H9 (cell line): ENCODE results near the gene SSTR1. TPM values are rescaled to one million over a fixed set of nuclear protein-coding genes. Genes with fewer than 3 reads are reported as not detected.
A peak's percentile ranks its signal among the peaks of the same experiment; 100 is the strongest.
"Not testable (repeated sequence)": the region's sequence is repeated elsewhere in the genome, so short reads cannot be mapped to it uniquely, and the experiment has no call there.

Experiments
- DNase-seq: peaks from one replicate; pipeline ENCODE4 v3.0.0-alpha.2; 2017
- H2AFZ ChIP-seq: one replicate; pipeline ENCODE4 v1.6.1; 2013; ENCODE audit warnings: mild to moderate bottlenecking, low read length, control low read depth, moderate library complexity
- H2AK5ac ChIP-seq: 2 replicates; pipeline ENCODE4 v1.6.1; 2013; ENCODE audit warnings: low read length, control low read depth, mixed read lengths; ENCODE audit not compliant: insufficient read length
- H2BK120ac ChIP-seq: one replicate; pipeline ENCODE4 v1.6.1; 2013; ENCODE audit warnings: low read depth, mild to moderate bottlenecking, low read length, control low read depth, inconsistent platforms; ENCODE audit not compliant: poor library complexity, severe bottlenecking
- H2BK12ac ChIP-seq: 2 replicates; pipeline ENCODE4 v1.6.1; 2013; ENCODE audit warnings: low read length, control low read depth, mixed read lengths, low read depth; ENCODE audit not compliant: insufficient read length
- H2BK15ac ChIP-seq: 2 replicates; pipeline ENCODE4 v1.6.1; 2013; ENCODE audit warnings: low read depth, low read length, control low read depth
- H2BK20ac ChIP-seq: one replicate; pipeline ENCODE4 v1.6.1; 2013; ENCODE audit warnings: low read depth, mild to moderate bottlenecking, low read length, control low read depth, inconsistent platforms; ENCODE audit not compliant: poor library complexity, severe bottlenecking
- H2BK5ac ChIP-seq: 2 replicates; pipeline ENCODE4 v1.6.1; 2013; ENCODE audit warnings: low read length, control low read depth, mixed read lengths; ENCODE audit not compliant: insufficient read length
- H3K14ac ChIP-seq: 2 replicates; pipeline ENCODE4 v1.6.1; 2013; ENCODE audit warnings: low read length, control low read depth; ENCODE audit not compliant: insufficient read depth
- H3K18ac ChIP-seq: 2 replicates; pipeline ENCODE4 v1.6.1; 2013; ENCODE audit warnings: low read depth, mild to moderate bottlenecking, mixed read lengths, low read length, control low read depth; ENCODE audit not compliant: insufficient read length
- H3K23ac ChIP-seq: 2 replicates; pipeline ENCODE4 v1.6.1; 2013; ENCODE audit warnings: low read length, control low read depth, mixed read lengths, low read depth; ENCODE audit not compliant: insufficient read length
- H3K23me2 ChIP-seq: 2 replicates; pipeline ENCODE4 v1.6.1; 2013; ENCODE audit warnings: low read depth, mild to moderate bottlenecking, mixed read lengths, low read length, control low read depth; ENCODE audit not compliant: insufficient read length, poor library complexity, severe bottlenecking
- H3K27ac ChIP-seq: 2 replicates; pipeline ENCODE4 v1.5.1; 2013; ENCODE audit warnings: low read length, control low read depth, mixed read lengths, low read depth; ENCODE audit not compliant: insufficient read length
- H3K27me3 ChIP-seq: 2 replicates; pipeline ENCODE4 v1.6.1; 2013; ENCODE audit warnings: low read length, control low read depth, inconsistent platforms; ENCODE audit not compliant: insufficient read depth
- H3K4ac ChIP-seq: 2 replicates; pipeline ENCODE4 v1.6.1; 2013; ENCODE audit warnings: low read depth, mild to moderate bottlenecking, control low read depth, inconsistent platforms, low read length, moderate library complexity
- H3K4me1 ChIP-seq: 2 replicates; pipeline ENCODE4 v1.6.1; 2013; ENCODE audit warnings: low read length, control low read depth, inconsistent platforms; ENCODE audit not compliant: insufficient read depth
- H3K4me2 ChIP-seq: 2 replicates; pipeline ENCODE4 v1.6.1; 2013; ENCODE audit warnings: low read length, control low read depth, mixed read lengths; ENCODE audit not compliant: insufficient read length, insufficient read depth
- H3K56ac ChIP-seq: 2 replicates; pipeline ENCODE4 v1.6.1; 2013; ENCODE audit warnings: low read depth, mild to moderate bottlenecking, mixed read lengths, low read length, control low read depth; ENCODE audit not compliant: insufficient read length
- H3K79me1 ChIP-seq: 2 replicates; pipeline ENCODE4 v1.6.1; 2013; ENCODE audit warnings: low read depth, mild to moderate bottlenecking, moderate library complexity, low read length, control low read depth, inconsistent platforms; ENCODE audit not compliant: insufficient read depth, poor library complexity, severe bottlenecking
- H3K79me2 ChIP-seq: 2 replicates; pipeline ENCODE4 v1.6.1; 2013; ENCODE audit warnings: low read length, control low read depth, inconsistent platforms; ENCODE audit not compliant: insufficient read depth
- H3K9ac ChIP-seq: 2 replicates; pipeline ENCODE4 v1.6.1; 2013; ENCODE audit warnings: low read length, control low read depth, mixed read lengths; ENCODE audit not compliant: insufficient read length; ENCODE audit errors: extremely low read depth
- H3K9me3 ChIP-seq: one replicate; pipeline ENCODE4 v1.6.1; 2013; ENCODE audit warnings: low read depth, low read length, inconsistent platforms; ENCODE audit not compliant: control insufficient read depth
- H3T11ph ChIP-seq: one replicate; pipeline ENCODE4 v1.6.1; 2013; ENCODE audit warnings: mild to moderate bottlenecking, low read length, control low read depth, inconsistent platforms
- H4K20me1 ChIP-seq: one replicate; pipeline ENCODE4 v1.6.1; 2013; ENCODE audit not compliant: control insufficient read depth, insufficient read length, insufficient read depth
- H4K5ac ChIP-seq: 2 replicates; pipeline ENCODE4 v1.6.1; 2013; ENCODE audit warnings: low read depth, mild to moderate bottlenecking, mixed read lengths, low read length, control low read depth; ENCODE audit not compliant: insufficient read length
- H4K8ac ChIP-seq: replicated peaks from 2 replicates; pipeline ENCODE4 v1.6.1; 2013; ENCODE audit warnings: low read length, control low read depth, mixed read lengths, low read depth; ENCODE audit not compliant: insufficient read length
- H4K91ac ChIP-seq: 2 replicates; pipeline ENCODE4 v1.6.1; 2013; ENCODE audit warnings: low read depth, mild to moderate bottlenecking, moderate library complexity, mixed read lengths, low read length, control low read depth; ENCODE audit not compliant: insufficient read length
- H3K27ac Mint-ChIP-seq, 3 experiments: 2 replicates in 2 of 3; 3 replicates in 1 of 3; pipeline ENCODE4 v1.8.0; 2020 to 2021; ENCODE audit warnings: mixed read lengths in 3 of 3, mild to moderate bottlenecking in 1 of 3, moderate library complexity in 1 of 3
- H3K27me3 Mint-ChIP-seq: 2 replicates; pipeline ENCODE4 v1.8.0; 2021; ENCODE audit warnings: low read depth, mild to moderate bottlenecking, moderate library complexity, mixed read lengths
- H3K36me3 Mint-ChIP-seq, 3 experiments: 2 replicates in 2 of 3; 3 replicates in 1 of 3; pipeline ENCODE4 v1.8.0; 2020 to 2021; ENCODE audit warnings: low read depth in 3 of 3, mixed read lengths in 3 of 3; ENCODE audit not compliant: insufficient read depth in 1 of 3
- H3K4me1 Mint-ChIP-seq, 2 experiments: 2 replicates each; pipeline ENCODE4 v1.8.0; 2020; ENCODE audit warnings: mixed read lengths in 2 of 2
- H3K4me3 Mint-ChIP-seq, 2 experiments: 2 replicates in 1 of 2; 3 replicates in 1 of 2; pipeline ENCODE4 v1.8.0; 2020 to 2021; ENCODE audit warnings: mild to moderate bottlenecking in 2 of 2, mixed read lengths in 2 of 2, moderate library complexity in 1 of 2
- H3K9me3 Mint-ChIP-seq, 2 experiments: 2 replicates in 1 of 2; 3 replicates in 1 of 2; pipeline ENCODE4 v1.8.0; 2020; ENCODE audit warnings: mild to moderate bottlenecking in 2 of 2, mixed read lengths in 2 of 2, moderate library complexity in 1 of 2
- WGBS: extraction: QIAGEN DNeasy Blood & Tissue Kit; methylation state at CpG from one replicate; pipeline ENCODE4 v1.1.7; 2013; ENCODE audit warnings: missing lambda C conversion rate, low lambda C conversion rate, mixed read lengths; ENCODE audit not compliant: insufficient read length; ENCODE audit errors: extremely low coverage; 5-methylcytosine and 5-hydroxymethylcytosine counted together
- total RNA-seq: library from RNA; stranded (reverse); gene quantifications from 2 replicates; pipeline ENCODE4 v1.2.1, GENCODE V29; 2021

SSTR1 gene
- total RNA-seq, 1 experiment from 2014 or later = 0.98 TPM

DNA sequence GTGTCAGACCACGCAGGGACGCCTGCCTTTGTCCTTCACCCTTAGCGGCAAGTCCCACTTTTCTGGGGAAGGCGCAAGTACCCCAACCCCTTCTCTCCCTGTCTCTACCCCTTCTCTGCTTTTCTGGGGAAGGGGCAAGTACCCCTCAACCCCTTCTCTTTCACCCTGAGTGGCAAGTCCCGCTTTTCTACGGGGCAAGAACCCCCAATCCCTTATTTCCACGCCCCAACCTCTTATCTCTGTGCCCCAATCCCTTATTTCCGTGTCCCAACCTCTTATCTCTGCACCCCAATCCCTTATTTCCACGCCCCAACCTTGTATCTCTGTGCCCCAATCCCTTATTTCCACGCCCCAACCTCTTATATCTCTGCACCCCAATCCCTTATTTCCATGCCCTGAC lies 16.2 kb upstream of the SSTR1 start:
- not testable (repeated sequence) for DNase-seq, H4K8ac ChIP-seq, H3K27me3 ChIP-seq, H3K4ac ChIP-seq, H3K56ac ChIP-seq, H3T11ph ChIP-seq, H2BK120ac ChIP-seq, H3K18ac ChIP-seq, H3K27me3 Mint-ChIP-seq, H2BK20ac ChIP-seq, H3K23ac ChIP-seq, H3K14ac ChIP-seq, H3K79me2 ChIP-seq, H2AK5ac ChIP-seq, H2BK12ac ChIP-seq, H2AFZ ChIP-seq, H3K79me1 ChIP-seq, H2BK15ac ChIP-seq, H4K91ac ChIP-seq, H4K5ac ChIP-seq, H2BK5ac ChIP-seq, H4K20me1 ChIP-seq, H3K23me2 ChIP-seq, H3K9me3 ChIP-seq
- H3K4me3 Mint-ChIP-seq = peak overlapping the region; percentile 97 to 99
- peaks cover 57 to 68% of the 10 kb centered on the region in 2 experiments for H3K4me1 Mint-ChIP-seq
- H3K9me3 Mint-ChIP-seq = peaks cover 5 to 16% of the 10 kb centered on the region in 2 experiments
- Histone ChIP-seq H3K27ac (peak overlapping the region; percentile 71), H3K4me1 (peaks cover 11% of the 10 kb centered on the region), H3K4me2 (peak overlapping the region; percentile 21), H3K9ac (peak overlapping the region; percentile 96)
- peak overlapping the region; percentile 98 to 100 (median 100) for H3K27ac Mint-ChIP-seq
- no CpG with 5 or more reads among the region's 10 CpGs for WGBS
- peaks cover 56 to 66% (median 58%) of the 10 kb centered on the region in 3 experiments for H3K36me3 Mint-ChIP-seq
